Adipocyte (in vitro differentiated cells): ENCODE data around the gene BATF3.

ENCODE experiments used
- DNase-seq: peaks from one replicate; pipeline ENCODE4 v3.0.0-alpha.2; 2015; ENCODE audit warnings: low read depth
- H3K27me3 ChIP-seq: replicated peaks from 2 replicates; pipeline ENCODE4 v1.7.0; 2013; ENCODE audit warnings: mild to moderate bottlenecking, low read length, moderate library complexity; ENCODE audit not compliant: control insufficient read depth, insufficient read depth
- H3K36me3 ChIP-seq: 2 replicates; pipeline ENCODE4 v1.7.0; 2013; ENCODE audit warnings: low read length, mild to moderate bottlenecking, moderate library complexity; ENCODE audit not compliant: control insufficient read depth, insufficient read depth, severe bottlenecking
- H3K4me1 ChIP-seq: 2 replicates; pipeline ENCODE4 v1.7.0; 2013; ENCODE audit warnings: mild to moderate bottlenecking, low read length, moderate library complexity; ENCODE audit not compliant: control insufficient read depth, insufficient read depth
- H3K4me3 ChIP-seq: 2 replicates; pipeline ENCODE4 v1.7.0; 2013; ENCODE audit warnings: mild to moderate bottlenecking, low read length, moderate library complexity
- H3K9ac ChIP-seq: 2 replicates; pipeline ENCODE4 v1.7.0; 2013; ENCODE audit warnings: mild to moderate bottlenecking, low read length, moderate library complexity
- H3K9me3 ChIP-seq: 2 replicates; pipeline ENCODE4 v1.7.0; 2013; ENCODE audit warnings: mild to moderate bottlenecking, low read length, moderate library complexity; ENCODE audit not compliant: control insufficient read depth

BATF3 gene

GRCh38 chr1:212689758-212690529 is 9.7 kb downstream of the BATF3 start:
- Histone ChIP-seq H3K9me3 (no peaks in the 10 kb centered on the region), H3K9ac (no peak overlapping the region), H3K4me1 (peaks cover 8% of the 10 kb centered on the region), H3K27me3 (peaks cover 2% of the 10 kb centered on the region), H3K36me3 (no peaks in the 10 kb centered on the region), H3K4me3 (no peak overlapping the region)
- no peak for DNase-seq

- H3K36me3 ChIP-seq: no peaks in the 10 kb centered on the region
- no peak overlapping the region for H3K9ac ChIP-seq
- no peaks in the 10 kb centered on the region for H3K9me3 ChIP-seq
- H3K27me3 ChIP-seq: peaks cover 3% of the 10 kb centered on the region
- no peak for DNase-seq
- H3K4me1 ChIP-seq: peaks cover 8% of the 10 kb centered on the region
- no peak overlapping the region for H3K4me3 ChIP-seq
These were observed 10.4 kb downstream of the BATF3 start for GRCh38 chr1:212689196-212689725.

- DNase-seq: peak; percentile 74
- Histone ChIP-seq H3K4me3 (no peak overlapping the region), H3K27me3 (peaks cover 11% of the 10 kb centered on the region), H3K4me1 (peaks cover 8% of the 10 kb centered on the region), H3K9me3 (no peaks in the 10 kb centered on the region), H3K9ac (no peak overlapping the region), H3K36me3 (no peaks in the 10 kb centered on the region)
These were observed 11.1 kb downstream of the BATF3 start for GRCh38 chr1:212688341-212689047.

GRCh38 chr1:212687811-212688210 is 11.8 kb downstream of the BATF3 start:
- Histone ChIP-seq H3K36me3 (no peaks in the 10 kb centered on the region), H3K9ac (no peak overlapping the region), H3K9me3 (no peaks in the 10 kb centered on the region), H3K4me1 (peaks cover 8% of the 10 kb centered on the region), H3K27me3 (peaks cover 12% of the 10 kb centered on the region), H3K4me3 (no peak overlapping the region)
- no peak for DNase-seq

- DNase-seq: no peak
- Histone ChIP-seq H3K9me3 (no peaks in the 10 kb centered on the region), H3K27me3 (peaks cover 12% of the 10 kb centered on the region), H3K4me3 (no peak overlapping the region), H3K4me1 (peaks cover 8% of the 10 kb centered on the region), H3K9ac (no peak overlapping the region), H3K36me3 (no peaks in the 10 kb centered on the region)
These were observed 13.0 kb downstream of the BATF3 start for GRCh38 chr1:212686591-212686990.

- H3K27me3 ChIP-seq: peaks cover 12% of the 10 kb centered on the region
- no peaks in the 10 kb centered on the region for H3K9me3 ChIP-seq
- H3K4me1 ChIP-seq: peaks cover 8% of the 10 kb centered on the region
- no peak for DNase-seq
- H3K36me3 ChIP-seq: no peaks in the 10 kb centered on the region
- H3K4me3 ChIP-seq: no peak overlapping the region
- H3K9ac ChIP-seq: no peak overlapping the region
These were observed 13.6 kb downstream of the BATF3 start for GRCh38 chr1:212686069-212686468.

GRCh38 chr1:212685429-212685828 is 14.2 kb downstream of the BATF3 start:
- H3K9me3 ChIP-seq: no peaks in the 10 kb centered on the region
- peaks cover 10% of the 10 kb centered on the region for H3K27me3 ChIP-seq
- H3K36me3 ChIP-seq: no peaks in the 10 kb centered on the region
- H3K4me1 ChIP-seq: peaks cover 8% of the 10 kb centered on the region
- no peak overlapping the region for H3K9ac ChIP-seq
- no peak overlapping the region for H3K4me3 ChIP-seq
- no peak for DNase-seq

GRCh38 chr1:212684521-212685090 is 15.0 kb downstream of the BATF3 start:
- peaks cover 8% of the 10 kb centered on the region for H3K4me1 ChIP-seq
- DNase-seq: no peak

GRCh38 chr1:212684076-212684475 is 15.6 kb downstream of the BATF3 start:
- H3K9ac ChIP-seq: no peak overlapping the region
- DNase-seq: no peak
- no peak overlapping the region for H3K4me3 ChIP-seq
- no peaks in the 10 kb centered on the region for H3K9me3 ChIP-seq
- peaks cover 10% of the 10 kb centered on the region for H3K27me3 ChIP-seq
- H3K4me1 ChIP-seq: peaks cover 6% of the 10 kb centered on the region
- H3K36me3 ChIP-seq: no peaks in the 10 kb centered on the region

More at GRCh38 chr1:212684521-212685090, 15.0 kb downstream of the BATF3 start:
- Histone ChIP-seq H3K27me3 (peaks cover 10% of the 10 kb centered on the region), H3K9ac (no peak overlapping the region), H3K4me3 (no peak overlapping the region), H3K36me3 (no peaks in the 10 kb centered on the region), H3K9me3 (no peaks in the 10 kb centered on the region)

GRCh38 chr1:212683357-212683722 is 16.3 kb downstream of the BATF3 start:
- no peak for DNase-seq
- Histone ChIP-seq H3K36me3 (no peaks in the 10 kb centered on the region), H3K9ac (no peak overlapping the region), H3K4me1 (no peaks in the 10 kb centered on the region), H3K4me3 (no peak overlapping the region), H3K27me3 (peaks cover 15% of the 10 kb centered on the region), H3K9me3 (no peaks in the 10 kb centered on the region)

GRCh38 chr1:212680680-212681389 is 18.8 kb downstream of the BATF3 start:
- H3K36me3 ChIP-seq: no peaks in the 10 kb centered on the region
- H3K9ac ChIP-seq: no peak overlapping the region
- H3K27me3 ChIP-seq: peaks cover 18% of the 10 kb centered on the region
- H3K4me1 ChIP-seq: no peaks in the 10 kb centered on the region
- H3K4me3 ChIP-seq: no peak overlapping the region
- no peak for DNase-seq
- H3K9me3 ChIP-seq: no peaks in the 10 kb centered on the region
